ENCODE data around the gene ST3GAL4. TPM values are rescaled to one million over a fixed set of nuclear protein-coding genes. Genes with fewer than 3 reads are reported as not detected.

The ST3GAL4 gene
- total and polyA plus RNA-seq, 10 of the 15 experiments (the other 5 are each of a cell fraction or from before 2014, with no cell fraction given): 3.8 to 8.1 (median 6.5) TPM; not detected in 2

GRCh38 chr11:126317432-126317755, 38.1 kb upstream of the ST3GAL4 start:
- H3K27me3 ChIP-seq (replicated peaks in 1 of 2; ENCODE audit: control insufficient read depth in 2 of 2, insufficient read depth in 2 of 2, low read length in 1 of 2): no peaks in the 10 kb centered on the region
- BruUV-seq (replicated peaks): no TSS peak
- no peak; the same call in 2 of the 3 replicates for ATAC-seq
- H3K79me2 ChIP-seq (ENCODE audit: control insufficient read depth, insufficient read depth, low read length): peaks cover 9% of the 10 kb centered on the region
- H3K9me3 ChIP-seq (replicated peaks; ENCODE audit: control insufficient read depth, insufficient read depth, low read length): no peaks in the 10 kb centered on the region; the same call in none of the 3 replicates
- 50% methylated on average over 1 of the region's 1 CpG for WGBS (ENCODE audit: insufficient coverage, insufficient replicate concordance, low lambda C conversion rate, missing lambda C conversion rate)
- H3K9ac ChIP-seq (ENCODE audit: control insufficient read depth, insufficient read depth, low read length): no peak overlapping the region
- FAIRE-seq: no peak
- ChIA-PET RAD21 (ENCODE audit: unreplicated experiment) (interaction anchor here (1.7 to 2.5 kb wide), 2 partner anchors 13 to 103 kb away, joined by 7 to 9 read pairs; partner anchors contain the start of gene DCPS), POLR2A (no interaction called here), CTCF (interaction anchor here (1.2 to 5.3 kb wide), 3 partner anchors 103 to 167 kb away, joined by 3 to 31 read pairs (median 6); no protein-coding TSS in a partner anchor), SMC1A (ENCODE audit: uncharacterized antibody, unreplicated experiment) (interaction anchor here (0.6 to 2.6 kb wide), 4 partner anchors 36 to 422 kb away, joined by 3 to 8 read pairs (median 6); no protein-coding TSS in a partner anchor)
- H2AFZ ChIP-seq (ENCODE audit: control insufficient read depth, low read depth, low read length): no peak overlapping the region
- peak overlapping the region; percentile 71; the same call in 1 of the 2 replicates for H3K27ac ChIP-seq (ENCODE audit: control insufficient read depth, insufficient read depth)
- DNase-seq (ENCODE audit: low read depth, low spot score): no peak
- peaks cover 3% of the 10 kb centered on the region; the same call in 1 of the 2 replicates for H4K20me1 ChIP-seq (ENCODE audit: control insufficient read depth, insufficient read depth)
- intact Hi-C loops (cut with micrococcal nuclease; ENCODE audit: unreplicated experiment): loop anchor here (10.0 kb wide), 3 partner anchors 387 to 667 kb away; no protein-coding TSS in a partner anchor
- in situ Hi-C loops (cut with MboI): no loop called here
- H3K36me3 ChIP-seq (ENCODE audit: control insufficient read depth in 2 of 2, insufficient read depth in 2 of 2, low read length in 1 of 2): peaks cover 0 to 10% of the 10 kb centered on the region in 2 experiments
- peaks cover 40% of the 10 kb centered on the region for H3K4me1 ChIP-seq (ENCODE audit: control insufficient read depth, insufficient read depth, low read length)
- peak overlapping the region; percentile 71 for H3K4me2 ChIP-seq (ENCODE audit: control insufficient read depth, insufficient read depth)
- H3K4me3 ChIP-seq: no peak overlapping the region
- TF ChIP-seq RUNX3 (IDR thresholded peaks at IDR 0.05; ENCODE audit: low read length) (peak; percentile 67), CEBPZ (IDR thresholded peaks at IDR 0.05; ENCODE audit: low read depth, low read length) (no peak), HSF1 (IDR thresholded peaks at IDR 0.05; ENCODE audit: low read depth, low read length) (no peak), EZH2 (IDR thresholded peaks at IDR 0.05; ENCODE audit: borderline replicate concordance, control insufficient read depth, low read depth, low read length) (no peak), IRF5 (IDR thresholded peaks at IDR 0.05; ENCODE audit: borderline replicate concordance) (no peak), CREM (IDR thresholded peaks at IDR 0.05; ENCODE audit: low read depth) (no peak), TAF1 (IDR thresholded peaks at IDR 0.05; ENCODE audit: borderline replicate concordance, low read depth, low read length) (no peak), PRDM15 (CRISPR knock-in tag; IDR thresholded peaks at IDR 0.05) (no peak), MEF2A (IDR thresholded peaks at IDR 0.05; ENCODE audit: insufficient read depth, low read depth, low read length) (no peak), SMARCA5 (IDR thresholded peaks at IDR 0.05) (no peak), ETV6 (conservative IDR thresholded peaks at IDR 0.05 in 1 of 2, IDR thresholded peaks at IDR 0.05 in 1 of 2; ENCODE audit: borderline replicate concordance in 1 of 2, low read depth in 1 of 2) (no peak), EED (IDR thresholded peaks at IDR 0.05; ENCODE audit: low read depth) (no peak), SMAD5 (IDR thresholded peaks at IDR 0.05; ENCODE audit: low read depth) (no peak), TCF7 (IDR thresholded peaks at IDR 0.05; ENCODE audit: borderline replicate concordance) (no peak), NR2C1 (IDR thresholded peaks at IDR 0.05) (no peak)

Data from GM12878 (cell line).